GM18505 (cell line): Measurements from ENCODE around the gene ATP2A1.
"Not testable (repeated sequence)": the region's sequence is repeated elsewhere in the genome, so short reads cannot be mapped to it uniquely, and the experiment has no call there.

Source experiments
- ATAC-seq: cut with Tn5 transposase; IDR thresholded peaks from one replicate; pipeline ENCODE4 v1.9.1; 2021; ENCODE audit not compliant: unreplicated experiment
- POLR2A ChIP-seq: IDR thresholded peaks from 4 replicates; pipeline ENCODE4 v1.6.1; 2011; ENCODE audit warnings: borderline replicate concordance; ENCODE audit not compliant: insufficient read depth, insufficient read length; ENCODE audit errors: extremely low read depth

The ATP2A1 gene

GRCh38 chr16:28869201-28869600 is 9.1 kb upstream of the ATP2A1 start:
- ATAC-seq, result no peak
- no peak for TF ChIP-seq POLR2A

GRCh38 chr16:28872952-28873351 is 5.3 kb upstream of the ATP2A1 start:
- no peak for ATAC-seq
- TF ChIP-seq POLR2A, result no peak

- TF ChIP-seq POLR2A, result no peak
- no peak for ATAC-seq
These were observed 4.6 kb upstream of the ATP2A1 start for GRCh38 chr16:28873543-28874201.

- no peak for ATAC-seq
These were observed 3.9 kb upstream of the ATP2A1 start for GRCh38 chr16:28874406-28874805.

GRCh38 chr16:28875134-28876018 is 2.9 kb upstream of the ATP2A1 start:
- TF ChIP-seq POLR2A, result no peak

More at GRCh38 chr16:28874406-28874805, 3.9 kb upstream of the ATP2A1 start:
- no peak for TF ChIP-seq POLR2A

GRCh38 chr16:28876019-28876659 is 2.1 kb upstream of the ATP2A1 start:
- no peak for ATAC-seq
- TF ChIP-seq POLR2A, result no peak

More at GRCh38 chr16:28875134-28876018, 2.9 kb upstream of the ATP2A1 start:
- ATAC-seq, result no peak

- ATAC-seq, result no peak
- TF ChIP-seq POLR2A, result no peak
These were observed 1.2 kb upstream of the ATP2A1 start for GRCh38 chr16:28876973-28877654.

GRCh38 chr16:28877655-28878000 is 660 bp upstream of the ATP2A1 start:
- no peak for ATAC-seq
- no peak for TF ChIP-seq POLR2A

- ATAC-seq, result no peak
- TF ChIP-seq POLR2A, result no peak
These were observed 1.1 kb downstream of the ATP2A1 start for GRCh38 chr16:28879261-28879840.

GRCh38 chr16:28879841-28880588 is 1.7 kb downstream of the ATP2A1 start:
- peak; percentile 74 for ATAC-seq
- peak; percentile 74 for TF ChIP-seq POLR2A

- TF ChIP-seq POLR2A, result no peak
- no peak for ATAC-seq
These were observed 2.3 kb downstream of the ATP2A1 start for GRCh38 chr16:28880589-28880915.

GRCh38 chr16:28880955-28881354 is 2.7 kb downstream of the ATP2A1 start:
- no peak for ATAC-seq
- no peak for TF ChIP-seq POLR2A

GRCh38 chr16:28881565-28881964 is 3.3 kb downstream of the ATP2A1 start:
- not testable (repeated sequence) for ATAC-seq
